ENCODE measurements around the gene CCDC134.
"Not testable (repeated sequence)": the region's sequence is repeated elsewhere in the genome, so short reads cannot be mapped to it uniquely, and the experiment has no call there.

The CCDC134 gene

DNA sequence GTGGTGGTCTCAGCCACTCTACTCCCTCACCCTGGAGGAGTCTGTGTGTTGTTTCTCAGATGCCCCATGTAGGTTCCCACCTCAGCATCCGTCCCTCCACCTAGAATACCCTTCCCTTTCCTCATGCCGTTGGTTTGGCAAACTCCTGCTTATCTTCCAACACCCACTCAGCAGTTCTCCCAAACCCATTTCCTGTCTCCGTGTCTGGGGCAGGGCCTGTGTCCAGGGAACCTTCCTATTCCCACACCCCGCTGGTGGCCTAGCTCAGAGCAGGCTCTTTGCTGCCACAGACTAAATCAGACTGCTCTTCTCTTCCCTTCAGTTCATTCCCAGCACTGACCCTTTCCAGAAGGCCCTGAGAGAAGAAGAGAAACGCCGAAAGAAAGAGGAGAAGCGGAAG lies 24.9 kb downstream of the CCDC134 start:
- no peak for DNase-seq

DNA sequence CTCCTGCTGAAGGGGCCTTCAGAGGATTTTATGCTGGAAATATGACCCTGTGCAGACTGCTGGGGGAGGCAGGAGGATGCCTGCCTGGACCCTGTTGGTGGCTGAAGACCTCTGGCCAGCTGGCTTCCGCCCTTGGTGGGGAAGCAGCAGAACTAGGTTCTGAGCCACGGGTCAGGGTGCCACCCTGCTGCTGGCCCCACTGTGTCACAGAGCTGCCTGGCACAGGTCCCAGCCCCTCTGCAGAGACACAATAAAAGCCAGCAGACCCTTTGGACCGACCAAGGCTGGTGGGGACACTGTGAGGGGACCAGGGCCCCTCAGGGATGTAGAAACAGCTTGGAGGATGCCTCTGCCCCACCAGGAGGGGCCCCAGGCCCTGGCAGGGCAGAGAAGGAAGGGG lies 25.5 kb downstream of the CCDC134 start:
- DNase-seq = no peak

DNA sequence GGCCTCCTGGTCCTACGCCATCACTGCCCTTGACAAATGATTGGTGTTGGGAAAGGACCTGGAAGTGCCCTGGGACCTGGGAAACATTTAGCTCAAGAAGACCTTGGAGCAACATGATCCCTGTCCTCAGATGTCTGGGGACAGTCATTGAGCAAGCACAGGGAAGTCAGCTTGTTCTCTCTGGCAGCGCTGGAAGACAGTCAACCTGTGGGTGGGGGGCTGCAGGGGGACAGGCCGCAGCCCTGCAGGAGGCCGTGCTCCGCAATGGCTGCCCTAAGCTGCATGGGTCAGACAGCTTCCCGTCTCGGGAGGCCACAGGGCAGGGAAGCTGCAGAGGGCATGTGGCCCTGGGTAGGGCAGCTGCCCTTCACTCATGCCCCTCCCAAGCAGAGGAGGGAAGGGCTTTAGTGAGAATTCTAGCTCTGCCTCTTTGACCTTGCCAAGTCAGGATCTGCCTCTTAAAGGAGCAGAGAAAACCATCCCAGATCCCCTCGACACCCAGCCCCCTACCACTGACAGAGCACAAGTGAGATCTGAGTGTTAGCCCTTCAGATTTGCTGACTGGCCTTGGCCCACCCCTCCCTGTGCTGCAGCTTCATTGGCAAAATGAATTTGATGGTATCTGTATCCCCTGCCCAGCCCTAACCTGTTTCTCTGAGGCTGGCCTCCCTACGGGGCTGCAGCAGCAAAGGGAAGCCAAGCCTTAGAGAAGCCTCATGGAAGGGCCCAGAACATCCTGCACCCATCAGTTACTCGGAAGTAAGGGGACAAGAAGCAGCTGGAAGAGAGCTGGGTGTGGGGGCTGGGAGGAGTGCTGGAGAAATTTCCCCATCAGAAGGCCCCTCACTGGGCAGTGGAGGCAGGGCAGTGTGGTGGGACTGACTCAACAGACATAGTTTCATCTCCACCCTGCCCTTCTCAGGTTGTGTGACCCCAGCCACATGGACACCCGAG lies 26.2 kb downstream of the CCDC134 start:
- no peak for DNase-seq

DNA sequence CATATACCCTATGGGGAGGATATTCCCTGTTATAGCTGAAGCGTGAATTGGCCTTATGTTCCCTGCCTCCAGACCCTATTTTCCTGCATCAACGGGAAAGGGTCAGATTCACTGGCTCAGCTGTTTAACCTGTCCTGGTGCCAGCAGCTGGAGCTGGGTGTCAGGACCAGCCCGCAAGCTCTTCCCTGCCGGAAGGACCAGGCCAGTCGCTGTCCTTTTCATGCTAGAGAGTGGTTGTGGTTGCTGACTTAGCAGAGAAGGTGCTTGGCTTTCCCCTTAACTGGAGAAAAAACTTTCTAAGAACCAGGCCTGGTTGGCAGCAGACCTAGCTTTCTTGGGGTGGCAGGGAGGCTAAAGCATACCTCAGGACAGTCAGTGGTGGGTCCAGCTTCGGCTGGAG lies 27.2 kb downstream of the CCDC134 start:
- no peak for DNase-seq

DNA sequence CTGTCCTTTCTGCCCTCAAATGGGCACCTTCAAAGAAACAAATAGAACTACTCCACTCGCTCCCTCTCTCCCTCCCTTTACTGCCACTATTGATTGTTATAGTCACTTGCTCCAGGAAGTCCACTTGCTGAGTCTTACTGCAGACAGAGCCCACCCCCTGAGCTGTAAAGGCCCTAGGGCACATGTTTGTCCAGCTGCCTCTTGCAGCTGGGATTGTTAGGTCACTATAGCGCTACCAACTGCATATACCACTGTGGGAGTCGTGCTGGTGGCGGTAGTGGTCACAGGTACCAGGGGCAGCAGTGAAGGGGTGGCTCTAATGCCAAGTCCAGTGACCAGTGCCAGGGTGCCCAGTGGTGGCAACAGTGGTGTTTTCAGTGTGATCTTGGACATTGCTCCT lies 28.0 kb downstream of the CCDC134 start:
- DNase-seq = no peak

DNA sequence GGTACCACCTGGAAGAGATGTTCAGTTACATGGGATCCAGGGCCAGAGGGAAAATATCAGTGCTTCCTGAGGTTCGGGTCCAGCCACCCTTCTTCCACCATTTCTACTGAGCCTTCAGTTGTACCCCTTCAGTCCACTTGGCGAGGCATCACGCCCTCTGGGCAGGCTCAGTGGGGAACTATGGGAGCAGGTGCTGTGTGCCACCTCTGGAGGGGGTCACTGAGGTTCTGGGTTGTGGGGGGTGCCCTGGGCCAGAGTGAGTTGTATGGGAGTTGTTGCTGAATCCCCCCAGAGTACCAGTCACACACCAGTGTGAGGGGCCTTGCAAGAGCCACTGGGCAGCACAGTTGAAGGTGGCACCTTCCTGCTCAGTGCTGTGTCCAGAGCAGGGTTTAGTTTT lies 29.7 kb downstream of the CCDC134 start:
- no peak for DNase-seq

DNA sequence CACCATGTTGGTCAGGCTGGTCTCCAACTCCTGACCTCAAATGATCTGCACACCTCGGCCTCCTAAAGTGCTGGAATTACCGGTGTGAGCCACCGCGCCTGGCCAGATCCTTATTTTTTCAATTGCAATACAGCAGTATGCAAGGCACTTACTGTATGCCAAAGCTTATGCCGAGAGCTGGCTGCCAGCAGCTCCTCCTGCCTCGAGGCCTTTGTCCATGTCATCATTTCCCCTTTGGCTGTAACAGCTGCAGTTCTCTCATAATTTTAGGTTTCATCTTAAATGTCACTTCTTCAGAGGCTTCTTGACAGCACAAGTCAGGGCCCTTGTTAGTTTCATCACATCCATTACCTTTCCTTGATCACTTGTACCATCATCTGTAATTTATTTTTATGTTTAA lies 30.9 kb downstream of the CCDC134 start:
- DNase-seq = no peak

DNA sequence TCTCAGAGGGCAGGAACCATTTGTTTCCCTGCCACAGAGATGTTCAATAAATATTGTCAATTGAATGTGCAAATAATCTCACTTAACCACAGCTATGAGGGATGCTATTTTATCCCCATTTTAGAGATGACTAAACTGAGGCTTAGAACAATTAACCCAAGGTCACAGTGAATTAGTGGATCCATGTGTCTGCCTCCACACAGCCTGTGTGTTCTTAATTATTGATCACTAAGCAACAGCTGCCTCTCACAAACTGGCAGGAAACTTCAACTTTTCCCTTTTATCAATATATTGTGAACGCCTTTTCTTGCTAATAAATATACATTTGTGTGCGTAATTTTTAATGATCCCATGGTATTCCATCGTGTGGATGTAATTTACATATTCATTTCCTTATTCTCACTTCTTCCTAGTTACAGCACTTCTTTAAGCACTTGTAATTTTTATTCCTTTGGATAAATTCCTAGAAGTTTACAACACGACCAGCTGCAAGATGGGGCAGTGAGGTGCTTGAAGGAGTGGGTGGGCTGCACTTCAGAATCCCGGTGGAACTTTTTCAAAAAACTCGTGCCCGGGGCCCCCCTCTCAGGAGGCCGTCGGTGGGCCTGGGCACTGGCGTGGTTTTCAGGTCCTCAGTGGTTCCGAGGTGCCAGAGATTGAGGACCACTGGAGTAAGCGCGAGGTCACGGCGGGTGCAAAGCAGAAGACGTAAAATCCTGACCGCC lies 31.5 kb downstream of the CCDC134 start:
- no peak for DNase-seq

DNA sequence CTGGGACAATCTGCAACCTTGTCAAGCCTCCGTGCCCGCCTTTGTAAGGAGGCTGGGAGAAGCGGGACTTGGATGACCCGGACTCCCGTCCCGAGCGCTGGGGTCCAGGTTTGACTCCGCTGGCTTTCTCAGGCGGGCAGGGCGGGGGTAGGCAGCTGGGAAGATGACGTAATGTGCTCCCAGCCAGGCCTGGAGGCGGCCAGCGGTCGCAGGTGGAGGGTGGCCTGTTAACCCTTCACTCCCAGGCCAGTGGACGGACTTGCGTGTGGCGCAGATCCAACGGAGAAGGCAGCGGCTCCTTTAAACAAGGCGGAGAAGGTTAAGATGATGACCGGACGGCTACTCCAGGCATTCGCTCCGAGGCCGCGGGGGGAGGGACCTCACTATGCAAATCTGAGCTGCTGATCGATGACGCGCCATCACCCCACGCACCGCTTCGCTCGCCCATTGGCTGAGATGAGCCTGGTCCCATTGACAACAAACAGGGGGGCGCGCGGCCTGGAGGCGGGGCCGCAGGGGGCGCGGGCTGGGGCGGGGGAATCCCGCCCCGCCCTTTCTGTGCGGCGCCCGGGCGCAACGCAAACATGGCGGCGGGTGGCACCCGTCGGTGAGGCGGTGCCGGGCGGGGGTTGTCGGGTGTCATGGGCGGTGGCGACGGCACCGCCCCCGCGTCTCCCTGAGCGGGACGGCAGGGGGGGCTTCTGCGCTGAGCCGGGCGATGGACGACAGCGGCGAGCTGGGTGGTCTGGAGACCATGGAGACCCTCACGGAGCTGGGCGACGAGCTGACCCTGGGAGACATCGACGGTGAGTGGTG lies 32.3 kb downstream of the CCDC134 start, which contains the start of gene SREBF2:
SREBF2 (plus strand) TSS at position 553 of the 816 bp plus-strand sequence; CDS start at position 719, 166 bp downstream.
- peak; percentile 96 to 99 for DNase-seq

DNA sequence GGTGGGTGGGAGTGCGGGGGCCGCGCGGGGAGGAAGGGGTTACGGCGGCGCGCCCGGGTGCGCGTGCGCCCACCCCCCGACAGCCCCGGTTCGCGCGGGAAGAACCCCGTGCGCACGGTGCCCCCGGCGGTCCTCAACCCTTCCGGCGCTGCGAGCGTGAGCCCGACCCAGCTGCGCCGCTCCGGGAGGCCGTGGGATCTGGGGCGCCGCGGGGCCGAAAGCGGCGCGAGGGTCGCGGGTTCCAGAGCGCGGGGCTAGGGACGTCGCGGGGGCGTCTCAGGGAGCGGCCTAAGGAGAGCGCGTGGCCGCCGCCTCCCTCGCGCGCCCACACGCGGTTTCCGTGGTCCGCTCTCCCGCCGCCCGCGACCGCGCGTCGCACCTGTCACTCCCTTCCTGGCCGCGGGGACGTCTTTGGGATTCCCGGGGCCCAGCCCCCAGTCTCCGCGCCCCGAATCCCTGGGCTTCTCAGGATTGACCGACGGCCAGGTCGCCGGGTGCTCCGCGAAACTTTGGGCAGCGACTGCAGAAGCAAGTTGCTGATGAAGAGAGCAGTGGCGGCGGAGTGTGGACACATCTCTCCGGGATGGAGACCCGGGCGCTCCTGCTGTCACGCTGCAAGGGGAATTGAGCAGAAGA lies 33.0 kb downstream of the CCDC134 start:
- peak in 1 of 2 donors; percentile 40 for DNase-seq

DNA sequence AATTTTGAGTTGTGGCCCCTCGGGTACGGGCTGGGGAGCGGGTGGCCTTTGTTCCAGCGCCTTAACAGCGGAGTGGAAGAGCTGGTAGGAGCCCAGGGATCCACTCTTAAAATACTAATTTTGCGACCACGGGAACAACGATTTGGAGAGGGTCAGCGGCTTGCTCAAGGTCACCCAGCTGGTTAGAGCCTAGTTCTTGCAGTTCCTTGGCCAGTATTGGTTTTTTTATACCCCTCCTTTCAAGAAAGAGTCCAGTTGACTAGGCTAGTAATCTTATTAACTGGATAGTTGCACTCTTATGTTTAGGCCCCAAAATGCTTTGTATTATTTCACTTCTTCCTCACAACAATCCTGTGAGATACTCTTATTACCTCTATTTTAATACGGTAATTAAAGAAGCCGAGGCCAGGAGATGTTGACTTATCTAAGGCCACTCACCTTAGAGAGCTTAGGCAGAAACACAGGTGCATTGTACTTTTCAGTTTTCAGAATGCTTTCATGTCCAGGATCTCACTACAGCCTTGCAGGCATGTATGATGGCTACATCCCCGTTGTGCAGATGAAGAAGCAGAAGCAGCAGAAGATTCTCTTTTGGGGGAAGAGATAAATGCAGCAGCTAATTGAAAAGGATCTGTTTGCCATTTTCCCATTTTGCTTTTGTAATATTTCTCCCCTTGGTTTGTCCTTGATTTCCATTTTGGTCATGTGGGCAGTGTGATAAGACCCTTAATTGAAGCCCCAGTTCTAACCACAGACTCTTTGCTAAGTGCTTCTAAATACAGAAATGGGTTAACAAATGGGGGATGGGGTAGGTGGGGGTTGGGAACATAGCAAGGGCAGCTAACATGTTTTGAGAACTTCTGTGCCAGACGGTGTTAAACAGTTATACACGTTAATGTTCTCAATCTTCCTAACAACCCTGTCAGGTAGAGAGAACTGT lies 33.8 kb downstream of the CCDC134 start:
- DNase-seq = no peak

DNA sequence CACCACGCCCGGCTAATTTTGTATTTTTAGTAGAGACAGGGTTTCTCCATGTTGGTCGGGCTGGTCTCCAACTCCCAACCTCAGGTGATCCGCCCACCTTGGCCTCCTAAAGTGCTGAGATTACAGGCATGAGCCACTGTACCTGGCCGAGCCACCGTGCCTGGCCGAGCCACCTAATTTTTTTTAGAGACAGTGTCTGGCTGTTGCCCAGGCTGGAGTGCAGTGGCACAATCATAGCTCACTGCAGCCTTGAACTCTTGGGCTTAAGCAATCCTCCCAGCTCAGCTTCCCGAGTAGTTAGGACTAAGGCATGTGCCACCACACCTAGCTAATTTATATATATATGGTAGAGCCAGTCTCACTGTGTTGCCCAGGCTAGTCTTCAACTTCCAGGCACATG lies 35.0 kb downstream of the CCDC134 start:
- not testable (repeated sequence) for DNase-seq

DNA sequence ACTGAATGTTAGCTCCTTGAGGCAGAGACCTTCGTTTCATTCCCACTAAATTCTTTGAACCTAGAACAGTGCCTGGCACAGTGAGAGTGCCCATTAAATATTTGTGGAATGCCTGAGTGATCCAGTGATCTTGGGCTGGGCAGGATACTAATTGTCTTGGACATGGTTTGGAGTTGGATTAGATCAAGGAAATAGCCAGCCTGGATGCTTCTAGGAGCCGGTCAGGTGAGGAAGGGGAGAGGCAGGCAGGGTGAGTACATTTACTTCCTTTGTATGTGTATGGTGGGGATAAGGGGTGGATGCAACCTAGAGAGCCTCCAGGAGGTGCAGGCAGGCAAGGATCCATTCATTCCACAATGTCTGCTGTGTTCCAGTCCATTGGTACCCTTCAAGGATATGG lies 36.1 kb downstream of the CCDC134 start:
- DNase-seq = no peak

DNA sequence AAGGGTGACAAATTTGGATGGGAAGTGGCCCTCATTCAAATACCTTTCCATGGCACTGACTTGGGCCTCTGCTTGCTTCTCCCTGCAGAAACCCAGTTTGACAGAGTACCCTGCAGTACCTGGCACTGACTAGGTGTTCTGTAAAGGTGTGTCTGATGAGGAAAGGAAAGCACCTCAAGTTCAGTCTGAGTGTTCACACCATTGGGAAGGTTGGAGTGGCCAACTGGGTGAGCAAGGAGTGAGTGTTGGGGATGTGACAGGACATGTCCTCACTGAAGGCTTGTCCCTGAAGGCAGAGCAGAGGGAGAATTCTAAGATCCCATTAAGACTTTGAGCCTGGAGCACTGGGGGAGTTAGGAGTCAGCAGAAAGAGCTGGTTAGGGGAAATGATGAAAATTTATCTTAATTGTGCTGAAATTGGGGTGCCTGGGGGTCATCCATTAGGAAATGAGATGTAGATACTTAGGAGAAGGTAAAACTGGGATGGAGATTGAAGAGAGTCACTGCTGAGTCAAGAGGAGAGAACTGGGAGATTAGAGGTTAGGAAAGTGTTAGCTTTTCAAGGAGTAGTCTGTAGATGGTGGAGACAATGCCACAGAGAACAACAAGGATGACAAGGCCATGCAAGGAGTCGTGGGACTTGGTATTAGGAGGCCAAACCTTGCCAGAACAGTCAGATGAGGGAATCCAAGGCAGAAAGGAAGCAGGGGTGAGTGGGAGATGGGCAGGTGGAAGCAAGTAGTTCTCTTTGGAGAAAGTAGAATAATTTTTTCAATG lies 38.6 kb downstream of the CCDC134 start:
- no peak for DNase-seq

DNA sequence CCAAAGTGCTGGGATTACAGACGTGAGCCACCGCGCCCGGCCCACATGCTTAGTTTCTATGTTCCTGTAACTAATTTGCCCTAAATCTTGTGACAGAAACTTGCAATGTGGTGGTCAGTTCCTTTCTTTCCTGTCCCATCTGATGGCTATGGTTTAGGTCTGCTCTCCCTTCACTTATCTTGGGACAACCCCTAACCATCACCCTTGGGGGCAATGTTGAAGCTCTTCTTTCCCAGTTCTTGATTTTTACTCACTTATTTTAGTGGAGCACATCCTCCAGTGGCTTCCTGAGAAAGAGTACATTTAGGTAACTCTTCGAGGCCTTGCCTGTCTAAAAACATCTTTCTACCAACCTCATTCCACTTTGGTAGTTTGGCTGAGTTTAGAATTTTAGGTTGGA lies 39.7 kb downstream of the CCDC134 start:
- no peak for DNase-seq

DNA sequence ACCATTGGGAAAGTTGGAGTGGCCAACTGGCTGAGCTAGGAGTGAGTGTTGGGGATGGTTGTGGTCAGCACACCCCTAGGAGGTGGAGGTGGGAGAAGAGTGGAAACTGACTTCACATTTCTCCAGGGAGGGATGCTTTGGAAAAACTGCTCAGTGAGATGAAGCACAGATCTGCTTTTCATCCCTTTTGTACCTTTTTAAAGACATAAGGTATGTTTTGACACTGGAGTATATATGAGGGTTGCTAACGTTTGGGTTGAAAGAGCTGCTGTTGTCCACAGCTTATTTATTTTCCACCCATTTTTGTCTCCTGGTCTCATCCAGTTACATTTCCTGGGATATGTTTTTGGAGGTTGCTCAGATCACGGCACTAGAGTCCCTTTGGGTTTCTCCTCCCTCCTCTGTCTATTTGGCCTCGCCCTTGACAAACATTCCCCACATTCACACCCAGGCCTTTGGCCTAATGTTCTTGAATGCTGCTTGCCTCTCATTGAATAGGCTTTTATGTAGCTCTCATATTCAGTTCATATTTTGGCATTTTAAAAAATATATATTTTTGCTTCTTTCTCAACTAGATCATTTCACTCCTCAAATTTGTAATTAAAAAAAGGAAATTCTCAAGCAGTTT lies 40.7 kb downstream of the CCDC134 start:
- DNase-seq = no peak

DNA sequence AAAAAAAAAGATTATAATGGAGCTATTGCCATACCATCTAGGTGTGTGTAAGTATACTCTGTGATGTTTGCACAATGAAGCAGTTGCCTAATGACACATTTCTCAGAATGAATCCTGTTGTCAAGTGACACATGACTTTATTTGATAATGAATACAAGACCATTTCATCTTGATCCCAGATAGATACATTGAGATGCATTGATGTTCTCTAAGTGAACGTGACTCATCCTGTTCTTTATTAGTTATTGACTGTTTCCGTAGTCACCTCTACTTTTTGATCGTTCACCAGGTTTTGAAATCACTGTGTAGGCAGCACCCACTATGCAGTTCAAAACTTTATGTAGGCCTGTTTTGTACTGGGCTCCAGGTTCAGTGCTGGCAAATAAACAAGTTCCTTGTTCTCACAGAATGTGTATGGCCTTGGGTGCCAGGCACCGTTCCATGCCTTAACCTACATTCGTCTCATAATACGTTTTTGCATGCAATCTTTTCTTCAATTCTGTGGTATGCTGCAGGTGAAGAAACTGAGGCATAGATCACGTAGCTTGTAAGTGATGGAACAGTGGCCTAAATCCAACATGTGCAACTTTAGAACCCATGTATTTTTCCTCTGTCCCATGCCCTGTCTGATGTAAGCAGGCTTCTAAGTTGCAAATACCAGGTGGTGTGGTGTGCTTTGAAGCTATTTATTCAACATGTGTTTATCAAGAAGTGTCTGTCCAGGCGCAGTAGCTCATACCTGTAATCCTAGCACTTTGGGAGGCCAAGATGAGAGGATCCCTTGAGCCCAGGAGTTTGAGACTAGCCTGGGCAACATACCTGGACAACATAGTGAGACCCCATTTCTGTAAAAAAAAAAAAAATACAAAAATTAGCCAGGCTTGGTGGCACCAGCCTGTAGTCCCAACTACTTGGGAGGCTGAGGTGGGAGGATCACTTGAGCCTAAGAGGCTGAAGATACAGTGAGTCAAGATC lies 42.8 kb downstream of the CCDC134 start:
- no peak for DNase-seq

DNA sequence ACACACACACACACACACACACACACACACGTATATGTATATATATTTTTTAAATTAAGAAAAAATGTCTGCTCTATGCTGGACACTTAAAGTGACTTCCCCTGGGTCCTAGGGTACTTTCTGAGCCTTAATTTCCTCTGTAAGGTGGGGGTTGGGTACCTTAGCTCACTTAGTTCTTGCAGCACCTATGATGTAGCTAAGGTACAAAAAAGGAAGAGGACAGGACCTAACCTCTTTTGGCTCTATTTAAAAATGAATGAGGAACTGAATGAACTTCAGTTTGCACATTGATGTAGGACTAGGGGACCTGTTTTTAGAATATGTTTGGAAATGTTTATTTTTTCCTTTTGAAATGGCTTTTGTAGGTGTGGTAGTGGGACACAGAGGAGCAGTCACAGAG lies 43.6 kb downstream of the CCDC134 start:
- no peak for DNase-seq

DNA sequence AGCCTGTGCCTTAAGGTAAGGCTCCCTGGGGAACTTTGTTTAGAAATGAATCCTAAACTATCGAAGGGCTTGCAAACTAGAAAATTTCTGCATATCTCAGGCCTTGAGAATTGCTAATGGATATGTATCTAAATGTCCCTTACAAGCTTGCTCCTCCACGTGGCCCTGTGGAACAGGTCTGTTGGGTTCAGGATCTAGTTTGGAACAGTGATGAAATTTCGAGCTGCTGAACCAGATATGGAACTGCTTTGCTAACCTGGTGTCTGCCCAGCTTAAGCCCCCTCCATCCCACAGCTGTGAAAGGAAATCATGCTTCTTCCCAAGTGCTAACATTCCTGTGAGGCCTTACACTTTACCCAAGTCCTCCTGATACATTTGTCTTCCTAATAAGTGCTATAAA lies 44.0 kb downstream of the CCDC134 start:
- no peak for DNase-seq
